NB4 (cell line): ENCODE results near the gene SLMAP.

ENCODE experiments used
- CTCF ChIP-seq: IDR thresholded peaks from one replicate; pipeline ENCODE4 v1.5.1; 2012; ENCODE audit warnings: low read depth, low read length
- MAX ChIP-seq: IDR thresholded peaks from 2 replicates; pipeline ENCODE4 v1.6.1; 2011; ENCODE audit warnings: low read depth, low read length
- POLR2A ChIP-seq: IDR thresholded peaks from 2 replicates; pipeline ENCODE4 v1.6.1; 2011; ENCODE audit warnings: mild to moderate bottlenecking; ENCODE audit not compliant: insufficient read length; ENCODE audit errors: extremely low read depth

GRCh38 chr3:57745101-57745500, 11.0 kb upstream of the SLMAP start:
- no peak for TF ChIP-seq CTCF
- no peak for TF ChIP-seq POLR2A
- TF ChIP-seq MAX, result no peak
